GM21447 (cell line): ENCODE measurements around the gene SDR42E2.

Experiments used
- ATAC-seq: cut with Tn5 transposase; IDR thresholded peaks from one replicate; pipeline ENCODE4 v1.9.1; 2021; ENCODE audit not compliant: unreplicated experiment

The SDR42E2 gene

GRCh38 chr16:22240023-22240710 is 77.9 kb downstream of the SDR42E2 start:
- ATAC-seq: no peak
